Measurements from ENCODE around the gene USP17L13. TPM values are rescaled to one million over a fixed set of nuclear protein-coding genes. Genes with fewer than 3 reads are reported as not detected.

USP17L13 gene
- polyA plus RNA-seq, 1 donor from 2014 or later: not detected

Other genes with a start within 250 kb of the USP17L13 start
- gene FAM90A26, start 54.5 kb upstream of the USP17L13 start, polyA plus RNA-seq: not detected in 2 replicates
- not detected in 2 replicates for gene USP17L10, start 14.2 kb upstream of the USP17L13 start, polyA plus RNA-seq
- gene USP17L11, start 9.5 kb upstream of the USP17L13 start, polyA plus RNA-seq: not detected in 2 replicates
- gene USP17L12, start 4.7 kb upstream of the USP17L13 start, polyA plus RNA-seq: not detected in 2 replicates
- gene USP17L15, start 9.5 kb downstream of the USP17L13 start, polyA plus RNA-seq: not detected in 2 replicates
- gene USP17L17, start 19.0 kb downstream of the USP17L13 start, polyA plus RNA-seq: not detected in 2 replicates
- gene USP17L18, start 23.7 kb downstream of the USP17L13 start, polyA plus RNA-seq: not detected in 2 replicates
- not detected in 2 replicates for gene USP17L19, start 28.5 kb downstream of the USP17L13 start, polyA plus RNA-seq
- gene USP17L20, start 33.2 kb downstream of the USP17L13 start, polyA plus RNA-seq: not detected in 2 replicates
- not detected in 2 replicates for gene USP17L21, start 38.0 kb downstream of the USP17L13 start, polyA plus RNA-seq
- gene USP17L22, start 42.7 kb downstream of the USP17L13 start, polyA plus RNA-seq: not detected in 2 replicates
- not detected in 2 replicates for gene USP17L24, start 100.3 kb downstream of the USP17L13 start, polyA plus RNA-seq
- gene USP17L25, start 105.0 kb downstream of the USP17L13 start, polyA plus RNA-seq: not detected in 2 replicates
- not detected in 2 replicates for gene USP17L26, start 109.8 kb downstream of the USP17L13 start, polyA plus RNA-seq
- gene USP17L5, start 114.5 kb downstream of the USP17L13 start, polyA plus RNA-seq: not detected in 2 replicates
- not detected in 2 replicates for gene USP17L27, start 119.3 kb downstream of the USP17L13 start, polyA plus RNA-seq
- not detected in 2 replicates for gene USP17L28, start 124.0 kb downstream of the USP17L13 start, polyA plus RNA-seq
- gene USP17L29, start 128.7 kb downstream of the USP17L13 start, polyA plus RNA-seq: not detected in 2 replicates
- gene USP17L30, start 138.2 kb downstream of the USP17L13 start, polyA plus RNA-seq: not detected in 2 replicates
- not detected in 2 replicates for gene DEFB131A, start 219.5 kb downstream of the USP17L13 start, polyA plus RNA-seq

Data from neural cell (in vitro differentiated cells).